Neural cell (in vitro differentiated cells): ENCODE measurements around the gene WFIKKN1. TPM values are rescaled to one million over a fixed set of nuclear protein-coding genes. Genes with fewer than 3 reads are reported as not detected.

ENCODE experiments used
- H2AFZ ChIP-seq: fragments of 200-600, 300-800 bp; sonication (generic), shearing (Covaris generic); 2 replicates; pipeline ENCODE4 v1.6.0; 2014; ENCODE audit warnings: low read depth, mild to moderate bottlenecking, antibody characterized with exemption, low read length, moderate library complexity
- H3F3A ChIP-seq: fragments of 200-600 bp; shearing (Covaris generic); 2 replicates; pipeline ENCODE4 v1.6.1; 2016; ENCODE audit warnings: mild to moderate bottlenecking, moderate library complexity, mixed read lengths, antibody characterized with exemption, low read length; ENCODE audit not compliant: insufficient read depth, poor library complexity, severe bottlenecking
- H3K27ac ChIP-seq: fragments of 200-600, 300-800 bp; sonication (generic), shearing (Covaris generic); 2 replicates; pipeline ENCODE4 v1.5.1; 2014; ENCODE audit warnings: mild to moderate bottlenecking, low read length, moderate library complexity
- H3K27me3 ChIP-seq: fragments of 300-800, 200-600 bp; sonication (generic), shearing (Covaris generic); 2 replicates; pipeline ENCODE4 v1.6.0; 2014; ENCODE audit warnings: mild to moderate bottlenecking, low read depth, low read length, moderate library complexity; ENCODE audit not compliant: insufficient read depth
- H3K36me3 ChIP-seq: fragments of 300-800, 200-600 bp; sonication (generic), shearing (Covaris generic); 2 replicates; pipeline ENCODE4 v1.5.1; 2014; ENCODE audit warnings: mild to moderate bottlenecking, antibody characterized with exemption, low read length, moderate library complexity; ENCODE audit not compliant: insufficient read depth
- H3K4me2 ChIP-seq: fragments of 300-800, 200-600 bp; sonication (generic), shearing (Covaris generic); 2 replicates; pipeline ENCODE4 v1.6.0; 2014; ENCODE audit warnings: mild to moderate bottlenecking, low read length
- H3K4me3 ChIP-seq: fragments of 300-800, 200-600 bp; sonication (generic), shearing (Covaris generic); 2 replicates; pipeline ENCODE4 v1.5.1; 2014; ENCODE audit warnings: mild to moderate bottlenecking, low read length, moderate library complexity
- H3K79me2 ChIP-seq: fragments of 200-600 bp; shearing (Covaris generic); replicated peaks from 2 replicates; pipeline ENCODE4 v1.6.0; 2014; ENCODE audit warnings: mild to moderate bottlenecking, low read length, moderate library complexity; ENCODE audit not compliant: insufficient read depth
- H3K9ac ChIP-seq: fragments of 300-800, 200-600 bp; sonication (generic), shearing (Covaris generic); 2 replicates; pipeline ENCODE4 v1.6.1; 2016; ENCODE audit warnings: mild to moderate bottlenecking, low read length, mixed read lengths
- H3K9me2 ChIP-seq: fragments of 200-600 bp; shearing (Covaris generic); 2 replicates; pipeline ENCODE4 v1.6.1; 2016; ENCODE audit warnings: mild to moderate bottlenecking, low read length, mixed read lengths; ENCODE audit not compliant: insufficient read depth
- H3K9me3 ChIP-seq: fragments of 200-600, 300-800 bp; sonication (generic), shearing (Covaris generic); 2 replicates; pipeline ENCODE4 v1.6.1; 2016; ENCODE audit warnings: mild to moderate bottlenecking, mixed run types, low read length, moderate library complexity, mixed read lengths
- H4K20me1 ChIP-seq: fragments of 200-600 bp; shearing (Covaris generic); 2 replicates; pipeline ENCODE4 v1.6.1; 2016; ENCODE audit warnings: mild to moderate bottlenecking, mixed run types; ENCODE audit not compliant: insufficient read depth
- EP300 ChIP-seq: fragments of 450-650 bp; conservative IDR thresholded peaks from 2 replicates; pipeline ENCODE4 v1.6.1; 2014; ENCODE audit warnings: antibody characterized with exemption, mild to moderate bottlenecking, moderate library complexity; ENCODE audit not compliant: poor library complexity, severe bottlenecking
- EZH2 ChIP-seq: fragments of 200-600, 300-800 bp; shearing (Covaris generic), sonication (generic); IDR thresholded peaks from 2 replicates; pipeline ENCODE4 v1.6.1; 2014; ENCODE audit warnings: antibody characterized with exemption, low read length, borderline replicate concordance, mild to moderate bottlenecking; ENCODE audit not compliant: insufficient read depth, poor library complexity, severe bottlenecking
- MXI1 ChIP-seq: fragments of 450-650 bp; conservative IDR thresholded peaks from 2 replicates; pipeline ENCODE4 v1.6.1; 2014; ENCODE audit warnings: antibody characterized with exemption, mild to moderate bottlenecking; ENCODE audit not compliant: poor library complexity, severe bottlenecking
- POLR2AphosphoS5 ChIP-seq: IDR thresholded peaks from 2 replicates; pipeline ENCODE4 v1.6.1; 2012
- RAD21 ChIP-seq: fragments of 450-650 bp; conservative IDR thresholded peaks from 2 replicates; pipeline ENCODE4 v1.6.1; 2014; ENCODE audit warnings: antibody characterized with exemption, mild to moderate bottlenecking, moderate library complexity
- SMC3 ChIP-seq: fragments of 450-650 bp; conservative IDR thresholded peaks from 2 replicates; pipeline ENCODE4 v1.6.1; 2014; ENCODE audit warnings: antibody characterized with exemption, mild to moderate bottlenecking, moderate library complexity; ENCODE audit not compliant: poor library complexity
- TAF1 ChIP-seq: IDR thresholded peaks from 2 replicates; pipeline ENCODE4 v1.6.1; 2012; ENCODE audit warnings: low read depth
- polyA plus RNA-seq: library from polyadenylated mRNA; depleted of rRNA; stranded (reverse); fragments of >200 nt; gene quantifications from 2 replicates; pipeline ENCODE4 v1.2.3, GENCODE V29; 2014
- TF ChIP-seq, protein P1 (sequence below): fragments of 450-650 bp; IDR thresholded peaks from 2 replicates; pipeline ENCODE4 v1.5.1; 2014; ENCODE audit warnings: antibody characterized with exemption, mild to moderate bottlenecking, moderate library complexity; ENCODE audit not compliant: poor library complexity, severe bottlenecking
- TF ChIP-seq, protein P2 (sequence below): IDR thresholded peaks from 2 replicates; pipeline ENCODE4 v1.6.1; 2012; ENCODE audit warnings: borderline replicate concordance

The WFIKKN1 gene
- polyA plus RNA-seq, 1 donor from 2014 or later = 0.43 TPM

DNA sequence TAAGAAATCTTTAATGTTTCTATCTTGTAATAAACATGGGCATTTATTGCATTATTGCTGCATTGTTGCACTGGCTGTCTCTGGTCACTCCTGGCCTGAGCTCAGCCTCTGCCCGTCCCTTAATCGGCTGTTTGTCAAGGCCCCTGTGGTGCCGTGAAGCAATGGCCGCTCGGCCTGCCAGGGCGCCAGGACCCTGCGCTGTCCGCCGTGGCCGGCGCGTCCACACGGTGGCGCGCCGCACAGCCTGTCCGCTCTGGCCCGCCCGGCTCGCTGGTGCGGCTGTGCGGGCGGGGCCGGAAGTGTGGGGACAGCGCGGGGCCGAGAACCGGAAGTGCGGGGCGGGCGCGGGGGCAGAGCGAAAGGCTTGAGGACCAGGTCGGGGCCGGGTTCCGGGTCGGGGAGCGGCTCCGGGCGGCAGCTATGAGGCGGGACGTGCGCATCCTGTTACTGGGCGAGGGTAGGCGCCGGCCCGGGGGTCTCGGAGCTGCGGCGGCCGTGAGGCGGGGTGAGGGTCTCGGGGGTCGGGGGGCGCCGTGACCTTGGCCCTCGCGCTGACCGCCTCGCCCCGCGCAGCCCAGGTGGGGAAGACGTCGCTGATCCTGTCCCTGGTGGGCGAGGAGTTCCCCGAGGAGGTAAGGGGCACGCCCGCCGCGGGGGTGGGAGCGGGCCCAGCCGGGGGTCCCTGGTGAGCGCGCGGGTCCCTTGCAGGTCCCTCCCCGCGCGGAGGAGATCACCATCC is 37.2 kb downstream of the WFIKKN1 start, which contains the start of gene RHOT2:
RHOT2 (plus strand) TSS at position 353 of the 739 bp plus-strand sequence; CDS start at position 421, 68 bp downstream.
- Histone ChIP-seq H3K9me3 (no peaks in the 10 kb centered on the region), H3K27ac (peak within 1 kb of the TSS; percentile 24), H3K9me2 (no peaks in the 10 kb centered on the region), H3K36me3 (no peaks in the 10 kb centered on the region), H3K4me3 (peak within 1 kb of the TSS; percentile 98), H2AFZ (no peak within 1 kb of the TSS), H4K20me1 (no peaks in the 10 kb centered on the region), H3K4me2 (peak within 1 kb of the TSS; percentile 65), H3K9ac (peak within 1 kb of the TSS; percentile 83), H3K27me3 (no peaks in the 10 kb centered on the region), H3F3A (no peaks in the 10 kb centered on the region), H3K79me2 (peaks cover 9% of the 10 kb centered on the region)
- TF ChIP-seq SMC3 = peak; percentile 90
- TF ChIP-seq EZH2 = no peak
- TF ChIP-seq EP300 = peak; percentile 61
- TF ChIP-seq POLR2AphosphoS5 = peak; percentile 89
- TF ChIP-seq, protein P1, sequence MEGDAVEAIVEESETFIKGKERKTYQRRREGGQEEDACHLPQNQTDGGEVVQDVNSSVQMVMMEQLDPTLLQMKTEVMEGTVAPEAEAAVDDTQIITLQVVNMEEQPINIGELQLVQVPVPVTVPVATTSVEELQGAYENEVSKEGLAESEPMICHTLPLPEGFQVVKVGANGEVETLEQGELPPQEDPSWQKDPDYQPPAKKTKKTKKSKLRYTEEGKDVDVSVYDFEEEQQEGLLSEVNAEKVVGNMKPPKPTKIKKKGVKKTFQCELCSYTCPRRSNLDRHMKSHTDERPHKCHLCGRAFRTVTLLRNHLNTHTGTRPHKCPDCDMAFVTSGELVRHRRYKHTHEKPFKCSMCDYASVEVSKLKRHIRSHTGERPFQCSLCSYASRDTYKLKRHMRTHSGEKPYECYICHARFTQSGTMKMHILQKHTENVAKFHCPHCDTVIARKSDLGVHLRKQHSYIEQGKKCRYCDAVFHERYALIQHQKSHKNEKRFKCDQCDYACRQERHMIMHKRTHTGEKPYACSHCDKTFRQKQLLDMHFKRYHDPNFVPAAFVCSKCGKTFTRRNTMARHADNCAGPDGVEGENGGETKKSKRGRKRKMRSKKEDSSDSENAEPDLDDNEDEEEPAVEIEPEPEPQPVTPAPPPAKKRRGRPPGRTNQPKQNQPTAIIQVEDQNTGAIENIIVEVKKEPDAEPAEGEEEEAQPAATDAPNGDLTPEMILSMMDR = peak; percentile 98
- TF ChIP-seq TAF1 = no peak
- peak; percentile 76 for TF ChIP-seq RAD21
- peak; percentile 74 for TF ChIP-seq MXI1
- TF ChIP-seq, protein P2, sequence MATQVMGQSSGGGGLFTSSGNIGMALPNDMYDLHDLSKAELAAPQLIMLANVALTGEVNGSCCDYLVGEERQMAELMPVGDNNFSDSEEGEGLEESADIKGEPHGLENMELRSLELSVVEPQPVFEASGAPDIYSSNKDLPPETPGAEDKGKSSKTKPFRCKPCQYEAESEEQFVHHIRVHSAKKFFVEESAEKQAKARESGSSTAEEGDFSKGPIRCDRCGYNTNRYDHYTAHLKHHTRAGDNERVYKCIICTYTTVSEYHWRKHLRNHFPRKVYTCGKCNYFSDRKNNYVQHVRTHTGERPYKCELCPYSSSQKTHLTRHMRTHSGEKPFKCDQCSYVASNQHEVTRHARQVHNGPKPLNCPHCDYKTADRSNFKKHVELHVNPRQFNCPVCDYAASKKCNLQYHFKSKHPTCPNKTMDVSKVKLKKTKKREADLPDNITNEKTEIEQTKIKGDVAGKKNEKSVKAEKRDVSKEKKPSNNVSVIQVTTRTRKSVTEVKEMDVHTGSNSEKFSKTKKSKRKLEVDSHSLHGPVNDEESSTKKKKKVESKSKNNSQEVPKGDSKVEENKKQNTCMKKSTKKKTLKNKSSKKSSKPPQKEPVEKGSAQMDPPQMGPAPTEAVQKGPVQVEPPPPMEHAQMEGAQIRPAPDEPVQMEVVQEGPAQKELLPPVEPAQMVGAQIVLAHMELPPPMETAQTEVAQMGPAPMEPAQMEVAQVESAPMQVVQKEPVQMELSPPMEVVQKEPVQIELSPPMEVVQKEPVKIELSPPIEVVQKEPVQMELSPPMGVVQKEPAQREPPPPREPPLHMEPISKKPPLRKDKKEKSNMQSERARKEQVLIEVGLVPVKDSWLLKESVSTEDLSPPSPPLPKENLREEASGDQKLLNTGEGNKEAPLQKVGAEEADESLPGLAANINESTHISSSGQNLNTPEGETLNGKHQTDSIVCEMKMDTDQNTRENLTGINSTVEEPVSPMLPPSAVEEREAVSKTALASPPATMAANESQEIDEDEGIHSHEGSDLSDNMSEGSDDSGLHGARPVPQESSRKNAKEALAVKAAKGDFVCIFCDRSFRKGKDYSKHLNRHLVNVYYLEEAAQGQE = no peak

DNA sequence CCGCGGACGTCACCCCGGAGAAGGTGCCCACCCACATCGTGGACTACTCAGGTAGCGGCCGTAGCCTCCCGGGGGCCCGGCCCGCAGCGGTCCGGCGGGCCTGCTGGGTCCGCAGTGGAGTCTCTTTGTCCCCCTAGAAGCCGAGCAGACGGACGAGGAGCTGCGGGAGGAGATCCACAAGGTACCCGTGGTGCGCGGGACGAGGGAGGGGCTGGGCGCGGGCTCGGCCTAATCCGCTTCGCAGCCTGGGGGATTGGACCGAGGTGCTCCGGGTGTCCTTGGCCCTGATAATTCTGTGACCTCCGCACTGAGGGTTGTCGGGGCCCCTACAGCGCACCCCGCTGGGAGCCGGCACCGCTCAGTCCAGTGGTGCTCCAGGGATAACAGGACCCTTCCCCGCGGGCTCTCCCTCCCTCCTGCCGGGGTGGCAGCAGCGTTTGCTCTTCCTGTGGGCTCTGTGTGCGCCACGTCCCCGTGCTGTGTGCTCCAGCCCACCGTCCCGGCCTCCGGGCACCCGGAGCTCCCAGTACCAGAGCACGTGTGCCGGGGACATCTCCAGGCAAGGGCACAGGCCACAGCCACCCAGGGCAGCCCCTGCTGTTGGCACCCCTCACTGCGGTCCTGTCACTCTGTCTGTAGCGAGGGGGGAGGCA is 37.9 kb downstream of the WFIKKN1 start:
- H3F3A ChIP-seq = no peaks in the 10 kb centered on the region
- peak overlapping the region; percentile 98 for H3K4me3 ChIP-seq
- no peaks in the 10 kb centered on the region for H3K27me3 ChIP-seq
- no peaks in the 10 kb centered on the region for H3K9me2 ChIP-seq
- peak overlapping the region; percentile 65 for H3K4me2 ChIP-seq
- H4K20me1 ChIP-seq = no peaks in the 10 kb centered on the region
- peaks cover 9% of the 10 kb centered on the region for H3K79me2 ChIP-seq
- H3K36me3 ChIP-seq = no peaks in the 10 kb centered on the region
- H3K9ac ChIP-seq = peak overlapping the region; percentile 83
- no peaks in the 10 kb centered on the region for H3K9me3 ChIP-seq
- TF ChIP-seq EP300 (no peak), TAF1 (no peak)
- TF ChIP-seq, protein P2 = no peak
- peak overlapping the region; percentile 24 for H3K27ac ChIP-seq
- no peak overlapping the region for H2AFZ ChIP-seq
